Mesenchymal stem cell (in vitro differentiated cells and primary cell): ENCODE data around the gene KLF13.

Source experiments
- DNase-seq: peaks from one replicate; pipeline ENCODE4 v3.0.0-alpha.2; 2013
- H2AFZ ChIP-seq: one replicate; pipeline ENCODE4 v1.6.1; 2013; ENCODE audit warnings: low read depth, mild to moderate bottlenecking, control low read depth, inconsistent platforms, low read length, moderate library complexity
- H2AK5ac ChIP-seq: 2 replicates; pipeline ENCODE4 v1.6.1; 2013; ENCODE audit warnings: low read length, moderate library complexity, mild to moderate bottlenecking, inconsistent platforms; ENCODE audit not compliant: severe bottlenecking
- H2BK120ac ChIP-seq: one replicate; pipeline ENCODE4 v1.6.1; 2013; ENCODE audit warnings: low read depth, mild to moderate bottlenecking, inconsistent platforms, low read length, moderate library complexity
- H2BK12ac ChIP-seq, 2 experiments: one replicate each; pipeline ENCODE4 v1.6.1; 2013; ENCODE audit warnings: inconsistent platforms in 2 of 2, low read length in 2 of 2, mild to moderate bottlenecking in 2 of 2, moderate library complexity in 2 of 2, control low read depth in 1 of 2
- H2BK15ac ChIP-seq: one replicate; pipeline ENCODE4 v1.6.1; 2013; ENCODE audit warnings: mild to moderate bottlenecking, low read depth, inconsistent platforms; ENCODE audit not compliant: poor library complexity, severe bottlenecking
- H2BK5ac ChIP-seq: 2 replicates; pipeline ENCODE4 v1.6.1; 2013; ENCODE audit warnings: low read depth, mild to moderate bottlenecking, low read length, control low read depth, inconsistent platforms; ENCODE audit not compliant: poor library complexity, severe bottlenecking
- H3K14ac ChIP-seq, 2 experiments: one replicate each; pipeline ENCODE4 v1.6.1; 2013; ENCODE audit warnings: inconsistent platforms in 2 of 2, low read length in 2 of 2, control low read depth in 1 of 2, mild to moderate bottlenecking in 1 of 2, moderate library complexity in 1 of 2
- H3K18ac ChIP-seq, 2 experiments: one replicate each; pipeline ENCODE4 v1.6.1; 2013; ENCODE audit warnings: inconsistent platforms in 2 of 2, low read length in 2 of 2, control low read depth in 1 of 2, low read depth in 1 of 2, mild to moderate bottlenecking in 1 of 2
- H3K23ac ChIP-seq, 2 experiments: one replicate each; pipeline ENCODE4 v1.6.1; 2013; ENCODE audit warnings: inconsistent platforms in 2 of 2, low read length in 2 of 2, mild to moderate bottlenecking in 2 of 2, moderate library complexity in 2 of 2, control low read depth in 1 of 2
- H3K27ac ChIP-seq: 2 replicates; pipeline ENCODE4 v1.5.1; 2013; ENCODE audit warnings: mild to moderate bottlenecking, moderate library complexity, low read length, control low read depth, inconsistent platforms; ENCODE audit not compliant: poor library complexity, severe bottlenecking
- H3K27me3 ChIP-seq, 2 experiments: 2 replicates each; pipeline versions ENCODE4 v1.6.1 to v1.7.0; 2013; ENCODE audit warnings: low read length in 2 of 2, mild to moderate bottlenecking in 2 of 2, moderate library complexity in 2 of 2, control low read depth in 1 of 2, inconsistent platforms in 1 of 2; ENCODE audit not compliant: control insufficient read depth in 1 of 2, insufficient read depth in 1 of 2
- H3K36me3 ChIP-seq, 2 experiments: 2 replicates each; pipeline versions ENCODE4 v1.6.1 to v1.7.0; 2013; ENCODE audit warnings: low read length in 2 of 2, control low read depth in 1 of 2, inconsistent platforms in 1 of 2, low read depth in 1 of 2, mild to moderate bottlenecking in 1 of 2; ENCODE audit not compliant: insufficient read depth in 2 of 2, control insufficient read depth in 1 of 2
- H3K4ac ChIP-seq, 2 experiments: one replicate each; pipeline ENCODE4 v1.6.1; 2013; ENCODE audit warnings: inconsistent platforms in 2 of 2, low read length in 2 of 2, mild to moderate bottlenecking in 2 of 2, moderate library complexity in 2 of 2, control low read depth in 1 of 2, low read depth in 1 of 2
- H3K4me1 ChIP-seq: 2 replicates; pipeline ENCODE4 v1.6.1; 2013; ENCODE audit warnings: low read depth, low read length, control low read depth; ENCODE audit not compliant: control insufficient read depth, insufficient read depth
- H3K4me2 ChIP-seq: 2 replicates; pipeline ENCODE4 v1.6.1; 2013; ENCODE audit warnings: low read length, mild to moderate bottlenecking, inconsistent platforms; ENCODE audit not compliant: poor library complexity, severe bottlenecking
- H3K4me3 ChIP-seq, 2 experiments: 2 replicates each; pipeline versions ENCODE4 v1.5.1 to v1.7.0; 2013; ENCODE audit warnings: low read length in 2 of 2, mild to moderate bottlenecking in 2 of 2, control low read depth in 1 of 2, low read depth in 1 of 2; ENCODE audit not compliant: insufficient read depth in 1 of 2
- H3K79me1 ChIP-seq: replicated peaks from 2 replicates; pipeline ENCODE4 v1.6.1; 2013; ENCODE audit warnings: mild to moderate bottlenecking, control low read depth, low read length, inconsistent platforms; ENCODE audit not compliant: poor library complexity, severe bottlenecking
- H3K9ac ChIP-seq: 2 replicates; pipeline ENCODE4 v1.7.0; 2013; ENCODE audit warnings: mild to moderate bottlenecking, low read length, moderate library complexity
- H3K9me3 ChIP-seq: 2 replicates; pipeline ENCODE4 v1.7.0; 2013; ENCODE audit warnings: mild to moderate bottlenecking, low read length; ENCODE audit not compliant: control insufficient read depth
- H4K8ac ChIP-seq: one replicate; pipeline ENCODE4 v1.6.1; 2013; ENCODE audit warnings: inconsistent platforms, mild to moderate bottlenecking, low read length, moderate library complexity
- H4K91ac ChIP-seq: one replicate; pipeline ENCODE4 v1.6.1; 2013; ENCODE audit warnings: mild to moderate bottlenecking, low read length, inconsistent platforms
- WGBS: methylation state at CpG from one replicate; pipeline ENCODE4 v1.1.7; 2013; ENCODE audit warnings: mixed read lengths; 5-methylcytosine and 5-hydroxymethylcytosine counted together

The KLF13 gene

GRCh38 chr15:31309893-31310606 is 16.6 kb upstream of the KLF13 start:
- Histone ChIP-seq H3K27me3 (peaks cover 45 to 59% of the 10 kb centered on the region in 2 experiments), H3K9me3 (peaks cover 18% of the 10 kb centered on the region), H3K4me3 (no peak overlapping the region)

GRCh38 chr15:31311735-31312619 is 14.7 kb upstream of the KLF13 start:
- Histone ChIP-seq H3K27ac (no peak overlapping the region), H3K36me3 (no peaks in the 10 kb centered on the region), H3K9me3 (peaks cover 18% of the 10 kb centered on the region), H4K8ac (no peak overlapping the region), H4K91ac (no peak overlapping the region), H2AK5ac (no peak overlapping the region), H3K4me2 (no peak overlapping the region), H3K14ac (no peak overlapping the region), H3K4ac (no peak overlapping the region), H2AFZ (no peak overlapping the region), H2BK120ac (no peak overlapping the region), H3K18ac (no peak overlapping the region), H3K4me1 (peaks cover 5% of the 10 kb centered on the region), H3K9ac (no peak overlapping the region), H2BK12ac (no peak overlapping the region), H2BK15ac (no peak overlapping the region), H3K4me3 (no peak overlapping the region), H2BK5ac (no peak overlapping the region), H3K79me1 (no peaks in the 10 kb centered on the region), H3K27me3 (peaks cover 40 to 43% of the 10 kb centered on the region in 2 experiments), H3K23ac (no peak overlapping the region)
- 87% methylated on average over 17 of the region's 18 CpGs for WGBS
- no peak for DNase-seq

More at GRCh38 chr15:31309893-31310606, 16.6 kb upstream of the KLF13 start:
- DNase-seq, result no peak
- Histone ChIP-seq H2BK120ac (no peak overlapping the region), H3K36me3 (no peaks in the 10 kb centered on the region), H3K14ac (no peak overlapping the region), H3K4me2 (no peak overlapping the region), H2AFZ (no peak overlapping the region), H3K4me1 (peaks cover 5% of the 10 kb centered on the region), H3K9ac (no peak overlapping the region), H3K27ac (no peak overlapping the region), H2BK15ac (no peak overlapping the region), H3K79me1 (no peaks in the 10 kb centered on the region), H2AK5ac (no peak overlapping the region), H4K8ac (no peak overlapping the region), H2BK5ac (no peak overlapping the region), H4K91ac (no peak overlapping the region), H3K4ac (no peak overlapping the region), H3K18ac (no peak overlapping the region), H2BK12ac (no peak overlapping the region), H3K23ac (no peak overlapping the region)
- 74% methylated on average over 4 of the region's 9 CpGs for WGBS

GRCh38 chr15:31313223-31313622 is 13.4 kb upstream of the KLF13 start:
- Histone ChIP-seq H3K23ac (no peak overlapping the region), H3K9me3 (peaks cover 18% of the 10 kb centered on the region), H3K4me1 (peaks cover 1% of the 10 kb centered on the region), H3K27ac (no peak overlapping the region), H3K4me2 (no peak overlapping the region), H4K8ac (no peak overlapping the region), H4K91ac (no peak overlapping the region), H3K9ac (no peak overlapping the region), H2AK5ac (no peak overlapping the region), H3K4ac (no peak overlapping the region), H2BK5ac (no peak overlapping the region), H2BK12ac (no peak overlapping the region), H3K18ac (no peak overlapping the region), H3K14ac (no peak overlapping the region), H3K79me1 (no peaks in the 10 kb centered on the region), H2AFZ (no peak overlapping the region), H2BK120ac (no peak overlapping the region), H3K4me3 (no peak overlapping the region), H3K36me3 (no peaks in the 10 kb centered on the region), H3K27me3 (peaks cover 39 to 42% of the 10 kb centered on the region in 2 experiments), H2BK15ac (no peak overlapping the region)
- no peak for DNase-seq

GRCh38 chr15:31314380-31314779 is 12.3 kb upstream of the KLF13 start:
- no peak overlapping the region for H3K14ac ChIP-seq
- H2BK120ac ChIP-seq, result no peak overlapping the region
- no peak overlapping the region for H2AFZ ChIP-seq
- H3K9ac ChIP-seq, result no peak overlapping the region
- H2AK5ac ChIP-seq, result no peak overlapping the region
- H4K91ac ChIP-seq, result no peak overlapping the region
- 91% methylated on average over 12 of the region's 12 CpGs for WGBS
- no peak overlapping the region for H2BK15ac ChIP-seq
- no peak overlapping the region for H3K4me3 ChIP-seq
- DNase-seq, result no peak
- no peak overlapping the region for H2BK5ac ChIP-seq
- H3K9me3 ChIP-seq, result peaks cover 18% of the 10 kb centered on the region
- no peaks in the 10 kb centered on the region for H3K79me1 ChIP-seq
- H3K18ac ChIP-seq, result no peak overlapping the region
- no peak overlapping the region for H4K8ac ChIP-seq
- H3K4ac ChIP-seq, result no peak overlapping the region
- H3K27ac ChIP-seq, result no peak overlapping the region
- H3K27me3 ChIP-seq, result peaks cover 39% of the 10 kb centered on the region in 2 experiments
- H3K36me3 ChIP-seq, result no peaks in the 10 kb centered on the region
- H3K4me1 ChIP-seq, result no peaks in the 10 kb centered on the region
- H3K23ac ChIP-seq, result no peak overlapping the region
- H2BK12ac ChIP-seq, result no peak overlapping the region
- H3K4me2 ChIP-seq, result no peak overlapping the region
